OCI-LY7 (cell line): ENCODE results near the gene MMP15. TPM values are rescaled to one million over a fixed set of nuclear protein-coding genes. Genes with fewer than 3 reads are reported as not detected.

ENCODE experiments used
- BruUV-seq: library from RNA; stranded (reverse); fragments of 400-500 nt; replicated peaks from 2 replicates; lab custom pipeline; 2021; lab: Mats Ljungman, UMichigan
- CTCF ChIA-PET: fragments of 300-600 bp; sonication (Branson Sonifier 250); formaldehyde crosslinking; loops from one replicate; lab custom pipeline; 2022; ENCODE audit warnings: antibody characterized with exemption; ENCODE audit not compliant: unreplicated experiment; lab: Charles Lee
- POLR2A ChIA-PET: fragments of 300-600 bp; sonication (Branson Sonifier 250); formaldehyde crosslinking; loops from one replicate; lab custom pipeline; 2022; ENCODE audit warnings: antibody characterized with exemption; lab: Charles Lee
- DNase-seq: peaks from one replicate; pipeline ENCODE4 v3.0.0-alpha.2; 2015; ENCODE audit warnings: low spot score
- H2AFZ ChIP-seq: fragments of 200-600 bp; sonication (generic), shearing (Covaris generic); 2 replicates; pipeline ENCODE4 v1.6.1; 2014; ENCODE audit warnings: mild to moderate bottlenecking, antibody characterized with exemption, low read length, moderate library complexity
- H3K27ac ChIP-seq: fragments of 200-600 bp; sonication (generic); 2 replicates; pipeline ENCODE4 v1.5.1; 2014; ENCODE audit warnings: mixed run types, low read depth, mild to moderate bottlenecking, moderate library complexity, low read length, inconsistent platforms; ENCODE audit not compliant: poor library complexity, severe bottlenecking
- H3K36me3 ChIP-seq: fragments of 200-600 bp; sonication (generic); 2 replicates; pipeline ENCODE4 v1.6.1; 2014; ENCODE audit warnings: mild to moderate bottlenecking, antibody characterized with exemption, low read length, moderate library complexity, mixed read lengths; ENCODE audit not compliant: insufficient read depth
- H3K4me1 ChIP-seq: fragments of 200-600 bp; sonication (generic); 2 replicates; pipeline ENCODE4 v1.5.1; 2014; ENCODE audit warnings: mild to moderate bottlenecking, low read length; ENCODE audit not compliant: insufficient read depth, poor library complexity, severe bottlenecking
- H3K4me2 ChIP-seq: fragments of 200-600 bp; sonication (generic); 2 replicates; pipeline ENCODE4 v1.6.1; 2014; ENCODE audit warnings: mild to moderate bottlenecking, low read length
- H3K4me3 ChIP-seq: fragments of 200-600 bp; sonication (generic); 2 replicates; pipeline ENCODE4 v1.5.1; 2014; ENCODE audit warnings: mild to moderate bottlenecking, low read depth, low read length; ENCODE audit not compliant: poor library complexity, severe bottlenecking
- H3K79me2 ChIP-seq: fragments of 200-600 bp; sonication (generic); 2 replicates; pipeline ENCODE4 v1.6.1; 2016; ENCODE audit warnings: low read depth, mild to moderate bottlenecking, low read length, moderate library complexity, mixed read lengths; ENCODE audit not compliant: insufficient read depth
- H3K9me2 ChIP-seq: fragments of 200-600 bp; sonication (generic); 2 replicates; pipeline ENCODE4 v1.6.1; 2016; ENCODE audit warnings: mild to moderate bottlenecking, low read length, mixed read lengths; ENCODE audit not compliant: insufficient read depth
- H3K9me3 ChIP-seq: fragments of 200-600 bp; sonication (generic); 2 replicates; pipeline ENCODE4 v1.6.1; 2014; ENCODE audit warnings: mild to moderate bottlenecking, mixed run types, low read length, mixed read lengths
- H4K20me1 ChIP-seq: fragments of 200-600 bp; sonication (generic); 2 replicates; pipeline ENCODE4 v1.6.1; 2014; ENCODE audit warnings: mild to moderate bottlenecking, antibody characterized with exemption, low read length, moderate library complexity, mixed read lengths; ENCODE audit not compliant: insufficient read depth
- CTCF ChIP-seq: fragments of 200-600 bp; sonication (generic); conservative IDR thresholded peaks from 2 replicates; pipeline ENCODE4 v1.5.1; 2014; ENCODE audit warnings: mild to moderate bottlenecking, antibody characterized with exemption, low read length, moderate library complexity, mixed read lengths
- EZH2phosphoT487 ChIP-seq: fragments of 200-600 bp; sonication (generic); IDR thresholded peaks from 2 replicates; pipeline ENCODE4 v1.6.1; 2018; ENCODE audit warnings: low read depth, borderline replicate concordance, mild to moderate bottlenecking, mixed run types, antibody characterized with exemption, low read length, moderate library complexity, mixed read lengths
- intact Hi-C: fragments of 100-400 bp; cut with micrococcal nuclease; formaldehyde crosslinking; loops from one replicate; pipeline ENCODE4 v1.10.0; 2022; ENCODE audit not compliant: unreplicated experiment
- total RNA-seq, 2 experiments: library from RNA; depleted of rRNA in 1 of 2; stranded (reverse); fragments of >200 nt in 1 of 2; shearing (Covaris generic) in 1 of 2; gene quantifications; 2 replicates each; pipeline ENCODE4 v1.2.3, GENCODE V29; 2014 to 2022

Gene MMP15
- total RNA-seq, 2 experiments from 2014 or later = 0.21 TPM; not detected in 1

- no peak overlapping the region for H3K4me3 ChIP-seq
- intact Hi-C loops = no loop called here
- BruUV-seq = no TSS peak
- no peak for TF ChIP-seq EZH2phosphoT487
- no peak for TF ChIP-seq CTCF
- no peak for DNase-seq
- no peaks in the 10 kb centered on the region for H3K79me2 ChIP-seq
- no peak overlapping the region for H2AFZ ChIP-seq
- H3K4me2 ChIP-seq = no peak overlapping the region
- CTCF ChIA-PET = interaction anchor here (0.6 kb wide), 1 partner anchor 619 kb away, joined by 10 read pairs; no protein-coding TSS in a partner anchor
- no peaks in the 10 kb centered on the region for H3K9me2 ChIP-seq
- H3K36me3 ChIP-seq = no peaks in the 10 kb centered on the region
- H4K20me1 ChIP-seq = no peaks in the 10 kb centered on the region
- peaks cover 43% of the 10 kb centered on the region for H3K4me1 ChIP-seq
- no peaks in the 10 kb centered on the region for H3K9me3 ChIP-seq
- POLR2A ChIA-PET = interaction anchor here (0.8 kb wide), 1 partner anchor 99 kb away, joined by 3 read pairs; no protein-coding TSS in a partner anchor
- H3K27ac ChIP-seq = no peak overlapping the region
Observed at GRCh38 chr16:58031016-58031800, 5.7 kb downstream of the MMP15 start.

GRCh38 chr16:58032710-58033293 is 7.2 kb downstream of the MMP15 start:
- BruUV-seq = no TSS peak
- no peak overlapping the region for H3K4me3 ChIP-seq
- intact Hi-C loops = no loop called here
- no peaks in the 10 kb centered on the region for H3K9me2 ChIP-seq
- H4K20me1 ChIP-seq = no peaks in the 10 kb centered on the region
- no peaks in the 10 kb centered on the region for H3K36me3 ChIP-seq
- no peak overlapping the region for H3K27ac ChIP-seq
- H3K4me2 ChIP-seq = no peak overlapping the region
- H3K79me2 ChIP-seq = no peaks in the 10 kb centered on the region
- DNase-seq = no peak
- no peaks in the 10 kb centered on the region for H3K9me3 ChIP-seq
- no peak for TF ChIP-seq CTCF
- no peak for TF ChIP-seq EZH2phosphoT487
- H3K4me1 ChIP-seq = peaks cover 45% of the 10 kb centered on the region
- POLR2A ChIA-PET = interaction anchor here (1.1 to 1.2 kb wide), 2 partner anchors 95 to 98 kb away, joined by 3 read pairs; no protein-coding TSS in a partner anchor
- peak overlapping the region; percentile 25; the same call in 1 of the 2 replicates for H2AFZ ChIP-seq
- CTCF ChIA-PET = interaction anchor here (1.4 kb wide), 1 partner anchor 97 kb away, joined by 4 read pairs; the partner anchor contains the start of gene CFAP20
